ENCODE measurements around the gene MYCBP2. TPM values are rescaled to one million over a fixed set of nuclear protein-coding genes. Genes with fewer than 3 reads are reported as not detected.
"Not testable (repeated sequence)": the region's sequence is repeated elsewhere in the genome, so short reads cannot be mapped to it uniquely, and the experiment has no call there.

The MYCBP2 gene
- total RNA-seq, 1 donor from 2014 or later = 137 TPM

DNA sequence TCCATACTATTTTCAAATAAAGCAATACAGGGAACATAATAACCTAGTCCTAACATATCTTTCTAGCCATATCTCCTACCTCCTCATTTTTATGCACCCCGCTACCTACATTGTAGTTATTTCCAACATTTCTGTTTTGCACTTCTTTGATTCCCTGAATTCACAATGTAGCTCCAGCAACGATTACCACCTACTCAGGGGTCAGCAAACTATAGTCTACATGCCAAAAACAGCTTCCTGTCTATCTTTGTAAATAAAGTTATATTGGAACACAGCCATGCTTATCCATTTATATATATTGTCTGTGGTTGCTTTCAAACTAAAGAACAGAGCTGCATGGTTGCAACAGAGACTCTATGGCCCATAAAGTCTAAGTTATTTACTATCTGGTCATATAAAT, 16.7 kb downstream of the MYCBP2 start:
- no peak for ATAC-seq
- intact Hi-C loops (cut with DNase I) = no loop called here
- DNase-seq (ENCODE audit: low spot score) = no peak

DNA sequence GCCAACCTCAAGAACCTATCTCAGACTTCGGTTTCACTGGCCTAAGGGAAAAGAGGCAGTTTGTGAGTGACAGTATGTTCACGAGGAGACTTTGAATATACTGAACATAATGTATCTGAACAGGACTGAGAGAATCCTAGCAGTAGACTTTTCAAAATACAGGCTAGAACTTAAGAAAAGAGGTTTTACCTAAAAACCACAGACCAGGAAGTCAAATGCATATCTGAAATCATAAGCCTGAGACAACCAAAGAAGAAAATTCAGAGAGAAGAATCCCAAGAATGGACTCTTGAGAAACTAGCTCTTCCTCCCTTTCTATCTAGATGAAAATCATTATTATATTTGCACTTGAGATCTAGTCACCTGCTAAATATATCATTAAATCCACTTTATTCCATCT, 17.6 kb downstream of the MYCBP2 start:
- intact Hi-C loops (cut with DNase I) = no loop called here
- ATAC-seq (no peak), DNase-seq (ENCODE audit: low spot score) (no peak)

DNA sequence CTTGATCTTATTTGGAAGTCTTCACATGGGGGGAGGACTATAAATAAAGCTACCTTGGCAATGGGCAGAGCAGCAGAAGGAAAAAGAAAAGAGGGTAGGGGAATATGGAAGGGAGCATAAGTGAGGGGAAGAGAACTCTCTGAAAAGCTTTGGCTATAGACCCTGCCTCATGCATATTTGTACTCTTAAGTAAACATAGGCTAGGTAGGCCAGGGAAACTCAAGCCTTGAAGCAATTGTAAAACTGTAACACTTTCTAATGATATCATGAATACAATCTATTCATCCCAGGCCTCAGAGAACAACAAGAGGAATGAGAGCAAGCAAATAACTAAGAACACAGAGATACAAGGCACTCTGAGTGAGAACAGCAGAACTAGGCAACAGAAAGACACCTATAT, 20.4 kb downstream of the MYCBP2 start:
- ATAC-seq (no peak), DNase-seq (ENCODE audit: low spot score) (no peak)
- intact Hi-C loops (cut with DNase I) = no loop called here

- intact Hi-C loops (cut with DNase I) = no loop called here
- no peak for DNase-seq (ENCODE audit: low spot score)
- no peak for ATAC-seq
Measured at GRCh38 chr13:77305266-77305665, 21.6 kb downstream of the MYCBP2 start.

GRCh38 chr13:77300176-77301037, 26.5 kb downstream of the MYCBP2 start:
- intact Hi-C loops (cut with DNase I) = no loop called here
- peak; percentile 63 for ATAC-seq
- DNase-seq (ENCODE audit: low spot score) = no peak

- intact Hi-C loops (cut with DNase I) = no loop called here
- DNase-seq (ENCODE audit: low spot score) = no peak
- ATAC-seq = no peak
Measured at GRCh38 chr13:77299587-77299986, 27.3 kb downstream of the MYCBP2 start.

GRCh38 chr13:77298426-77298825, 28.5 kb downstream of the MYCBP2 start:
- intact Hi-C loops (cut with DNase I) = no loop called here
- DNase-seq (ENCODE audit: low spot score) = no peak
- ATAC-seq = no peak

- intact Hi-C loops (cut with DNase I) = no loop called here
- no peak for DNase-seq (ENCODE audit: low spot score)
- ATAC-seq = no peak
Measured at GRCh38 chr13:77291774-77292173, 35.1 kb downstream of the MYCBP2 start.

- DNase-seq (ENCODE audit: low spot score) (no peak), ATAC-seq (no peak)
- intact Hi-C loops (cut with DNase I) = no loop called here
Measured at GRCh38 chr13:77290342-77290741, 36.6 kb downstream of the MYCBP2 start.

GRCh38 chr13:77289851-77290250, 37.0 kb downstream of the MYCBP2 start:
- intact Hi-C loops (cut with DNase I) = no loop called here
- ATAC-seq (no peak), DNase-seq (ENCODE audit: low spot score) (no peak)

DNA sequence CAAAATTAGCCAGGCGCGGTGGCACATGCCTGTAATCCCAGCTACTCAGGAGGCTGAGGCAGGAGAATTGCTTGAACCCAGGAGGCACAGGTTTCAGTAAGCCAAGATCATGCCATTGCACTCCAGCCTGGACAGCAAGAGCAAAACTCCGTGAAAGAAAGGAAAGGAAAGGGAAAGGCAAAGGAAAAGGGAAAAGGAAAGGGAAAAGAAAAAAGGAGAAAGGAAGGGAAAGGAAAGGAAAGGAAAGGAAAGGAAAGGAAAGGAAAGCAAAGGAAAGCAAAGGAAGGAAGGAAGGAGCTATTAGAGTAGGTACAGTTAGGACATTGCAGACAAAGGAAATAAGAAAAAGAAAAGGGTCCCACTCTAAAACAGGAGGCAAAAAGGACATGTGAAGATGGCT, 41.3 kb downstream of the MYCBP2 start:
- intact Hi-C loops (cut with DNase I); DNase-seq (ENCODE audit: low spot score); ATAC-seq: not testable (repeated sequence)

DNA sequence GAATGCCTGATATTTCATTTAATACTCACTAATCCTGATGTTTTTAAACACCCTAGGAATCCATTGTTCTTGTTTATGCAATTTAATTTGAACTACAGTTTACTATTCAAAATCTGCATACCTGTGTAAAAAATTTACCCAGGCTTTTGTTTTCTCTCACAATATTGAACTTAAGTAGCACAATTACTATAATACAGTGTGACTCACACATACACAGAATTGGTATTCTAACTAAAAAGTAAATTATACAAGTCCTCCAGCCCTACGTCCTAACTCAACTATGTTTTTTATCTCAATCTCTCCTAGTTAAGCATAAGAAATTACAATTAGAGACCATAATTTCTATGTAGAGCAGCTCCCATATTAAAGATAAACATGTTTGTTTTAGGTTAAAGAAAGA, 41.8 kb downstream of the MYCBP2 start:
- intact Hi-C loops (cut with DNase I) = no loop called here
- no peak for DNase-seq (ENCODE audit: low spot score)
- ATAC-seq = no peak

GRCh38 chr13:77274126-77274525, 52.8 kb downstream of the MYCBP2 start:
- no peak for ATAC-seq
- no peak for DNase-seq (ENCODE audit: low spot score)
- intact Hi-C loops (cut with DNase I) = no loop called here

DNA sequence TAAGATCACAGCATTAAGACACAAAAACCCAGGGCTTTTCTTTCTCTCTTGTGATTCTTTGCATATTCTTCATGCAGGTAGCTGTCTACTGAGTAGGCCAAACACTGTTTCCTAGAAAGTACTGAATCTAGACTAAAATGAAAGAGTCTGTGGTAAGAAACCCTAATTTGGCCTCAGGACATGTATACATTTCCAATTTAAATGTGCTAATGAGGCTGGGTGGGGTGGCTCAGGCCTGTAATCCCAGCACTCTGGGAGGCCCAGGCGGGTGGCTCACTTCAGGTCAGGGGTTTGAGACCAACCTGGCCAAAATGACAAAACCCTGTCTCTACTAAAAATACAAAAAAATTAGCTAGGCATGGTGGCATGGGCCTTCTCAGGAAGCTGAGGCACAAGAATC, 57.8 kb downstream of the MYCBP2 start:
- no peak for DNase-seq (ENCODE audit: low spot score)
- ATAC-seq = no peak
- intact Hi-C loops (cut with DNase I) = no loop called here

DNA sequence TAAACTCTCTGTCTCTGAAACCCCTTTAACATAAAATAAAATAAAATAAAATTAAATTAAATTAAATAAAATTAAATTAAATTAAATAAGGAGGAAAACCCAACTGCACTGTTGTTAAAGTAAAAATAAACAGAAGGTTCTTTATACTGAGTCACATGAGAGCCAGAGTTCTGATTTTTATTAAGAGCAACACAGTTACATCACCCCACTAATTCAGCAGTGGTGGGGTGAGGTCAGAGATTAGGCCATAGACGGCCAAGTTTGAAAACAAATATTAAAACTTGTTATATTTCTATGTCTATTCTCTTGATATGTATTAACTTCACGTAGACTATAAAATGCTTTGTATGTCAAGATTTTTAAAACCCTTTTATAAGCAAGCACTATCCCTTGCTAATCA, 59.5 kb downstream of the MYCBP2 start:
- ATAC-seq (peak; percentile 90), DNase-seq (ENCODE audit: low spot score) (no peak)
- intact Hi-C loops (cut with DNase I) = no loop called here

- no peak for DNase-seq (ENCODE audit: low spot score)
- ATAC-seq = no peak
- intact Hi-C loops (cut with DNase I) = no loop called here
Measured at GRCh38 chr13:77265336-77265735, 61.6 kb downstream of the MYCBP2 start.

DNA sequence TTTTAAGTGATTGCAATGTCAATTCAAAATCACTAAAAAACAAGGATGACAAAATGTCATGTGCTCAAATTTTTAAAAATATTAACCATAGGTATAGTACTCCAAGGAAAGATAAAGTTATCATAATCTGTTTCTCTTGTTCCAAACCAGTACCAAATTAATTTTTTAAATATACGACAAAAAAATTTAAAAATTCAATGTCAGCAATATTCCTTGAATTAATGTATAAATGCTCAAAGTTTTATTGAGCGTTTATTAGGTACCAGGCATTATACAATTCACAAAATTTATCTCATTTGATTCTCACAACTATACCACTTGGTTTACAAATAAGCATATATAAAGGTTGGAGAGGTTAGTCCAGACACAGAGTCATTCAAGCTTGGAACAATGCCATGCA, 64.7 kb downstream of the MYCBP2 start:
- DNase-seq (ENCODE audit: low spot score) (no peak), ATAC-seq (no peak)
- intact Hi-C loops (cut with DNase I) = no loop called here

GRCh38 chr13:77250975-77251374, 75.9 kb downstream of the MYCBP2 start:
- DNase-seq (ENCODE audit: low spot score) (no peak), ATAC-seq (peak; percentile 63)
- intact Hi-C loops (cut with DNase I) = no loop called here

- DNase-seq (ENCODE audit: low spot score); ATAC-seq; intact Hi-C loops (cut with DNase I): not testable (repeated sequence)
Measured at GRCh38 chr13:77245224-77245623, 81.7 kb downstream of the MYCBP2 start.

GRCh38 chr13:77239312-77239711, 87.6 kb downstream of the MYCBP2 start:
- intact Hi-C loops (cut with DNase I) = no loop called here
- DNase-seq (ENCODE audit: low spot score) (no peak), ATAC-seq (no peak)

GRCh38 chr13:77235456-77236022, 91.4 kb downstream of the MYCBP2 start:
- no peak for ATAC-seq
- intact Hi-C loops (cut with DNase I) = no loop called here

More at GRCh38 chr13:77235456-77236022, 91.4 kb downstream of the MYCBP2 start:
- DNase-seq (ENCODE audit: low spot score) = no peak
